SIG-M5 (cell line): ENCODE measurements around the gene STAMBPL1.
"Not testable (repeated sequence)": the region's sequence is repeated elsewhere in the genome, so short reads cannot be mapped to it uniquely, and the experiment has no call there.

ENCODE experiments used
- DNase-seq: peaks from one replicate; lab custom pipeline; 2025; lab: John Stamatoyannopoulos, UW

STAMBPL1 gene

GRCh38 chr10:88879534-88880281 is at the start of gene STAMBPL1:
Gene STAMBPL1 (plus strand): TSS chr10:88880245. CDS start chr10:88901709, 21,464 bp downstream.
- DNase-seq: no peak

GRCh38 chr10:88830643-88831268 is 49.3 kb upstream of the STAMBPL1 start:
- no peak for DNase-seq

DNA sequence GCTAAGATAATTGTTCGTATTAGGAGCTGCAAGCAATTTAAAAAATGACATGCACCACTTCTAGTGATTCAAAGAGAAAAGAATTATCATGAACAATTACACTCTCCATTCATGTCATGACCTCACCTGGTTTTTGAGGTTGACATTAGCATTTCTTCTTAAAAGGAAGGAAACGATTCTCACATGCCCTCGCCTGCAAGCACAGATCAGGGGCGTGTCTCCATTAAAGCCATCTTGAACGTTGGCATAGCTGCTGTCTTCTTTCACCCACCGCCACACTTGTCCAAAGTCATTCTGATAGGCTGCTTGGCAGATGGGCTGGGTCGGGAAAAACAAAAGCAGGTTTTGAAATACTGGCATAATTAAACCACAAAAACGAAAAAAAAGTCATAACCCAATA is 48.3 kb upstream of the STAMBPL1 start:
- no peak for DNase-seq

- no peak for DNase-seq
Observed at GRCh38 chr10:88832376-88832775, 47.7 kb upstream of the STAMBPL1 start.

GRCh38 chr10:88833156-88833555 is 46.9 kb upstream of the STAMBPL1 start:
- no peak for DNase-seq

DNA sequence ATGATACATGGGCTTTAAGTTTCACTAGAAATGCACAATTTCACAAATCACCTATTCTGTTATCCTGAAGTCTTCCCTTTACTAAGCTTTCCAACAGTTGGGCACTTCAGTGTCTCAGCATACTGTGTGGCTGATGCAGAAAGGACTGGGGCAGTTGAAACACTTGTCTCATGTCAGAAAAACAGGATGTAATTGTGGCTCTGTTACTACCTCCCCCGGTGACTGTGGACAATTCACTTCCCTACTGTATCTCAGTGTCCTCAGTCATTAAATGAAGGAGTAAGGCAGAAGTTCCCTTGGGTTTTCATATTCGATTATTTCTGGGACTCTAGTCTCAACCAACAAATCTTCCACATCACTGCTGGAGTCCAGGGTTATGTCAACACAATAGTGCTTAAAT is 46.3 kb upstream of the STAMBPL1 start:
- DNase-seq: no peak

DNA sequence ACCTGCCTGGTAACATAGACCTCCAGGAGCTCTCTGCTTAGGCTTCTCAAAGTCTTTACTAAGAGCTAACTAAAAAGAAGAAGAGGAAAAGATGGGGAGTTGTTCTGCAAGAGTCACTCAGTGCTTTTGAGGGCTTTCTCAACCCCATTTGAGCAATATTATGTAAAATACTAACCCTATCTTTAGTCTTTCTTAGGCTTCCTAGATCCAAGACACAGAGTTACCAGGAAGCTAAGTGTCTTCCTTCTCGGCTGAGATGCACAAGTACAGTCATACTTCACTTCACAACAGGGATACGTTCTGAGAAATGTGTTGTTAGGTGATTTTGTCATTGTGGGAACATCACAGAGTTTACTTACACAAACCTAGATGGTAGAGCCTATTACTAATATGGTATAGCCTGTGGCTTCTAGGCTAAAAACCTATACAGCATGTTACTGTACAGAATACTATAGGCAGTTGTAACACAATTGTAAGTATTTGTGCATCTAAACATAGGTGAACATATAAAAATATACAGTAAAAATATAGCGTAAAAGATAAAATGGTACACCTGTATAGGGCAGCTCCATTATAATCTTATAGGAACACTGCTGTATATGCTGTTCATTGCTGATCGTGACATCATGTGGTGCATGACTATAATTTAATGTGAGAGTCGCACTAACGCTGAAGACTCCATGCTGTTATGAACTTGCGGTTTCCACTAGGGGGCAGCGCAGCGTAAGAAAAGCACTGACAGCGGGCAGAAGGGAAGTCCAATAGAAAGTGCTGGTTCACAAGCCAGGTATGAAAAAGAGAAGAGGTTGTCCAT is 44.7 kb upstream of the STAMBPL1 start:
- no peak for DNase-seq

GRCh38 chr10:88835910-88836221 is 44.2 kb upstream of the STAMBPL1 start:
- DNase-seq: no peak

GRCh38 chr10:88837632-88838031 is 42.4 kb upstream of the STAMBPL1 start:
- DNase-seq: not testable (repeated sequence)

GRCh38 chr10:88838766-88839350 is 41.2 kb upstream of the STAMBPL1 start:
- no peak for DNase-seq

GRCh38 chr10:88840104-88840503 is 39.9 kb upstream of the STAMBPL1 start:
- no peak for DNase-seq

GRCh38 chr10:88840881-88841280 is 39.2 kb upstream of the STAMBPL1 start:
- no peak for DNase-seq

GRCh38 chr10:88841316-88842111 is 38.5 kb upstream of the STAMBPL1 start:
- DNase-seq: no peak

- DNase-seq: no peak
Observed at GRCh38 chr10:88843171-88843570, 36.9 kb upstream of the STAMBPL1 start.

DNA sequence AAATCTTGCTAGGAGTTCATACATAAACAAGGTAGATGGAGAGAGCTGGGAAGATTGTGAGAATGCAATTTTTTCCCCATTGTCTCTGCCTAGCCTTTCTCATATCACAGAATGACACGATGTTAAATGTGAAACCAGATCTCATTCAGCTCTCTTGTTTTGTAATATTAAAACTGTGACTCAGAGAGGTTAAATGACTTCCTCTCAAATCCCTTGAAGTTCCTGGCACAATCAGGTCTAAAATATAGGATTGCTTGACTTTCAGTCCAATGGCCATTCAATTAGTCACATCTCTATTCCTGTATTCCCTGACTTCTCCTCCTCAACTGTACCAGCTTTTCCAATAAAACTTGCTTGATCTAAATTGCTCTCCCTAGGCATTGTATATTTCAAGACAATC is 31.5 kb upstream of the STAMBPL1 start:
- no peak for DNase-seq

DNA sequence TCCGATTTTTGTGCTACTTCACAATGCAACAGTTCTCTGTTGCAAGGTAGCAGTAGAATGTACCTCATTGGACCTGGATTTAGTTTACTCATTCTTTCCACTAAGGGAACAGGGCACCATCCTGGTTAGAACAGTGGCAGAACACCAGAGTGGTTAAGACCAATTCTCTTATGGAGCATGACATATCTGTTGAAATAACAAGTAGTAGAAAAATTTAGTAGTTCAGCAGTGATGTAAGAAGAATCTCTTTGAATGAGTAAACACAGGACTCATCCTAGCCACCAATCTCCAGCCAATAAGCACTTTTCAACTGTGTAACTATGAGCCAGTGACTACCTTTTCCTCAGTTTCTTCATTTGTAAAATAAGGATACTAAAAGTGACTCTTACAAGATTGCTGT is 30.8 kb upstream of the STAMBPL1 start:
- DNase-seq: no peak

- DNase-seq: no peak
Observed at GRCh38 chr10:88850712-88851111, 29.3 kb upstream of the STAMBPL1 start.

DNA sequence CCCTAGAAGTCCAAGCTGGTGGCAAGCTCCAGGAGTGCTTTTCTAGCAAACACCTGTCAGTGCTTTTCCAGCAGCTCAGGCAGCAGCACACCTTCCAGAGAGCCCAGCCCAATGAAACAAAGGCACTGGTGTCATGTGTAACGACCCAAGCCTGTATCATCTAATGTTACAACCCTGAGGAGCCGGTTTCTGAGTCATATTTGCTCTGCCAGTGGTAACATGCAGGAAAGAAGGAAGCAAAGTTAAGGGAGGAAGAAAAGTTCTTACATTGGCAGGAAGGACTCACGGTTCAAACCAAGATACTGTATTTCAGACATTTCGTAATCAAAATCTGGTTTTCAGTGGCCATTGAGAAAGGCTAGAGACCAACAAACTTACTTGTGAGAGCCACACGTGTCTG is 28.3 kb upstream of the STAMBPL1 start, which contains the start of gene ANKRD22:
Gene ANKRD22 (minus strand): TSS at position 139 of the 400 bp plus-strand sequence. CDS start 237 bp downstream, outside the sequence.
- peak; percentile 75 for DNase-seq

DNA sequence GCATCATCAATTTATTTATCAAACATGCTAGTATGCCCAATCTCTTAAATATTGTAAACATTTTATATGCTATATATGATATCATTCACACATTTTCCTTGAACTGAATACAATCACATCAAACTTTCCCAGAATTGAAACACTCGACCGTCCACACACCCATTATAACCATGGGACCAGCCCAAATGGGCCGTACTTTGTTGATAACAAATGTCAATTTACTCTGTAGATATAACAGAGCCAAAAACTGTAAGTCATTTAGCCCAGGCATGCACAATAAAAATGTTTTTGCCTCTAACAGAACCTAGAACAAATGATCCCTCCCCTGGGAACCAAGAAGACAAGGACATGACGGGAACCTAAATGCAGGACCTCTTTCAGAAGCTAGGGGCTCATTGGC is 27.7 kb upstream of the STAMBPL1 start:
- DNase-seq: no peak

DNA sequence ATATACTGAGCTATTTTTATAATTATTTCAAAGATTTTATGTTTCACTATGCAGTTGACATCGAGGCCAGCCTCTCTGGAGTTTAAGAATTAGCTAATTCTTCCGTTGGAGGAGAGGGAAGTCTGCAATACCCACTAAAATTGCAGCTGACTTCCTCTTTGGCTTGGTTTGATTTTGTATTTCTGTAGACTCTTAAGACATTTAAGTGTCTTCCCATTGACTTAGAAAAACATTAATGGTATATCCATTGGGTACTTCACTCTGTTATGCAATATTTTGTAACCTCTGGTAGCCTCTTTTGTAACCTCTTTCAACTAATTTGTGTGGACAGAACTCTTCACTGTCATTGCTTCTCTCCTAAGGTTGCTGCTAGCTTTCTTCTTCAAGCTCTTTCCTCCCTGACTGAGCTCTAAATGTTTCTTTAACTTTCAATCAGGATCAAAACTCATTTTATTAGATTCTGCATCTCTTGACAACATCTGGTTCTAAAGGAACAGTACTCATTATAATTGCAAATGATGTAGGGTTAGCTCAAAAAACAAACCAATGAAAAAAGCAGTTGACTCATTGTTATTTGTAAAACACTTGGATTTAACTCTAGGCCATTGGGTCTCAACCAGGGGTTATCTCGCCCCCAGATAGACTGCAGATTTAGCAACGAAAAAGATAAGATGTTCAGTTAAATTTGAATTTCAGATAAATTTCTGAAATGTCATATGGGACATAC is 26.7 kb upstream of the STAMBPL1 start:
- DNase-seq: peak; percentile 61

- no peak for DNase-seq
Observed at GRCh38 chr10:88854684-88855083, 25.4 kb upstream of the STAMBPL1 start.
